ENCODE results near the gene SEC22A.
"Not testable (repeated sequence)": the region's sequence is repeated elsewhere in the genome, so short reads cannot be mapped to it uniquely, and the experiment has no call there.

Gene SEC22A

DNA sequence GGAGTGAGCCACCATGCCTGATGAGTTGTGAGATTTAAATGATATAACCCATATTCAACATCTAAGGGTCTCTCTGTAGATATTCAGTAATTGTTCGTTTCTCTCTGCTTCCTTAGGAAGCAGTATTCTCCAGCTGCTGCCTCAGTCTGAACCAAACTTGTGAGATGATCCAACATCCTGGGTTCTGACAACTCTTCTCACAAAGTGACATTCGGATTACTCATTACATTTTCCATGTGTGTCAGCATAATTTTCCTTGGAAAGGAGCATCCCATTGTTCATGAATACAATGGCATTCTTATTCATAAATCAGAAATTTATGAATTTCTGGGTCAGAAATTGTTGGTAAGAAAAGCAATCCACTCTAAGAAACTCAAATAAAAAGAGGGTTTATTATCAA, 15.0 kb upstream of the SEC22A start:
- no peak for DNase-seq

- DNase-seq, result no peak
Observed at GRCh38 chr3:123188058-123188457, 13.7 kb upstream of the SEC22A start.

GRCh38 chr3:123193448-123194101, 8.2 kb upstream of the SEC22A start:
- DNase-seq, result no peak

DNA sequence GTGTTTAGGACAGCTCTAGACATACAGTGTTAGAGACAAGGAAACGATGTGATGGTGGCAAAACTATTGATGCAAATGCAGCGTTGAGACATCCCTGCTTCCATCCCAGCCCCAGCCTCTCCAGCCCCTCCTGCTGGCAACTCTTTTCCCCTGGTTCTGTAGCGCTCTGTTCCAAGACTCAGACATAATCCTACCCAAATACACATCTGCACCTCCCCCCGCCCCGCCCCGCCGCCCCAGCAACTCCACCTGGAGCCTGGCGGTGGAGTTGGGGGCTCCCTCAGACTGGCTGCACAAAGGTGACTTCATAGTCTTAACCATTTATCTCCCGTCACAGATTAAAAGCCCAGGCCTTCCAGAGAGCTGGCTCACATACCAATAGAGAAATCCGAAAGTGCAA, 7.2 kb upstream of the SEC22A start:
- peak; percentile 9 for DNase-seq

DNA sequence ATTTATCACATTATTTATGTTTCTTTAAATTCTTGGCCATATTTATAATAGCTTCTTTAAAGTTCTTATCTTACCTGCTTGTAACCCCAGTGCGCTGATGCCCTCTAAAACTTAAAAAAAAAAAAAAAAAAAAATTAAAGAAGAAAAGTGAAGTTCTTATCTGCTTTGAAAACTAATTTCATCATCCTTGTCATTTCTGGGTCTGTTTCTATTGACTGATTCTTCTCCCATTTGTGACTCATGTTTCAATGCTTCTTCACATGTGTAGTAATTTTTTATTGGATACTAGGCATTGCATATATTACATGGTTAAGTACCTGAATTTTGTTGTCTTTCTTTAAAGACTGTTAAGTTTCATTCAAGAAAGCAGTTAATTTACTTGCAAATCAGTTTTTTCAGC, 3.4 kb upstream of the SEC22A start:
- no peak for DNase-seq

DNA sequence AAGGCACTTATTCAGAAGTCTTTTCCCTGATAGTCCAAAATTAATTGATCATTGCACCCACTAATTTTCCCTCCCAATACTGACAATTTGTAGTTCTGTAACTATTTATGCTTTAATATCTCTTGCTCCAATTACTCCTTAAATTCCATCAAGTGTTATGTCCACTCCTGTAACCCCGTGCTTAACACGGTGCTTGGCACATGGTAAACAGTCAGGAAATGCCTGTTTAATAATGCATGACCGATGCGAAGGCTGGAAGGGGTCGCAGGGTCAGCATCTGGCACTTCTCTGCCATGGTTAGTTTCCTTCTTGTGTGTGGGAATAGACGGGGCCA, 553 bp upstream of the SEC22A start:
- DNase-seq, result no peak

- no peak for DNase-seq
Observed at GRCh38 chr3:123202451-123202850, 708 bp downstream of the SEC22A start.

DNA sequence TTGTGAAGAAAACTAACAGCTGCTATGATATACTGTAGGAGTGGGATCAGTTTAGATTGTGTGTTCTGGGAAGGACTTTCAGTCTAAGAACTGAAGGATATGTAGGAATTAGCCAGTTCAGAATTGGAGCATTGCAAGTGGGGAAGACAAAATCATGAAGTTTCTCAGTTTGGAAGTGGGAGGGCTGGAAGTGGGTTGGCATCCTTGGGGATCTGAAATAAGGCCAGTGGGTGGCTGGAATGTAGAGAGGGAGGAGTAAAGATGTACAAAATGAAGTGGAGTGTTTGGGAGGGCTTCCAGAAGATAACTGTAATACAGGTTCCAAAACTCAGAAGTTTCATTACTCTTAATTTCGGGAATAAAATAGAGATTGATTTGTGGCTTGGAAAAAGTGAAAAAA, 17.2 kb downstream of the SEC22A start:
- no peak for DNase-seq

GRCh38 chr3:123221369-123221768, 19.6 kb downstream of the SEC22A start:
- not testable (repeated sequence) for DNase-seq

DNA sequence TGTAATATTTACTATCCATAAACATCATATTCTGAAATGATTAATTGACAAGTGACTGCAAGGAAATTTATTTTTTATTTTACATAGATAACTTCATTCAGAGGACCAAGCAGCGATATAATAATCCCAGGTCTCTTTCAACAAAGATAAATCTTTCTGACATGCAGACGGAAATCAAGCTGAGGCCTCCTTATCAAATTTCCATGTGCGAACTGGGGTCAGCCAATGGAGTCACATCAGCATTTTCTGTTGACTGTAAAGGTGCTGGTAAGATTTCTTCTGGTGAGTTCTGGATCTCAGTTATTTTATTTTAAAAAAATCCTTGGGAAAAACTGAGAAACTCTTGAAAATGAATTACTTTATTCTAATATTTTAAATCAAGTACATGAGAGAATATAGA, 23.3 kb downstream of the SEC22A start:
- DNase-seq, result no peak

GRCh38 chr3:123226549-123226948, 24.8 kb downstream of the SEC22A start:
- no peak for DNase-seq

GRCh38 chr3:123229145-123229544, 27.4 kb downstream of the SEC22A start:
- no peak for DNase-seq

DNA sequence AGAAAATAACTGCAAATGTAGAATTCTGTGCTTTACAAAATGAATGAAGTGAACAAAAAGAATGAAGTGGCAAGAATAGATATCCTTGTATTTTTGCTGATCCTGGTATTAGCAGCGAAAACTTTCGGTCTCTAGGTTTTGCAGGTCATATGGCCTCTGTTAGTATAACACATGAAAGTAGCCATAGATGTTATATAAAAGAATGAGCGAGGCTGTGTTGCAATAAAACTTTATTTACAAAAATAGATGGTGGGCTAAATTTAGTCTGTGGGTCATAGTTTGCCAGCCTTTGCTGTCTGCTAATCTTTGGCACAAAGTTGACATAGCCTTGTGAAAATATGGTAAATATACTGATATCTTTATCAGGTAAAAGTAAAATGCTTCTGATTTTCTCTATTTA, 35.2 kb downstream of the SEC22A start:
- DNase-seq, result no peak

DNA sequence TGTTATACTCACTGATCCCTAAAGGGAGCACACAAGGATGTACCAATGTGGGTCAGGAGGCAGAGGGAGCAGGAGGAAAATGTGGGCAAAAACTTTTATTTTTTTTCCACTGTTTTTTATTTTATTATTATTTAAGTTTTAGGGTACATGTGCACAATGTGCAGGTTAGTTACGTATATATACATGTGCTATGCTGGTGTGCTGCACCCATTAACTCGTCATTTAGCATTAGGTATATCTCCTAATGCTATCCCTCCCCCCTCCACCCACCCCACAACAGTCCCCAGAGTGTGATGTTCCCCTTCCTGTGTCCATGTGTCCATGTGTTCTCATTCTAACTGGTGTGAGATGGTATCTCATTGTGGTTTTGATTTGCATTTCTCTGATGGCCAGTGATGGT, 37.4 kb downstream of the SEC22A start:
- not testable (repeated sequence) for DNase-seq

- no peak for DNase-seq
Observed at GRCh38 chr3:123239756-123240155, 38.0 kb downstream of the SEC22A start.

GRCh38 chr3:123244128-123244527, 42.4 kb downstream of the SEC22A start:
- no peak for DNase-seq

DNA sequence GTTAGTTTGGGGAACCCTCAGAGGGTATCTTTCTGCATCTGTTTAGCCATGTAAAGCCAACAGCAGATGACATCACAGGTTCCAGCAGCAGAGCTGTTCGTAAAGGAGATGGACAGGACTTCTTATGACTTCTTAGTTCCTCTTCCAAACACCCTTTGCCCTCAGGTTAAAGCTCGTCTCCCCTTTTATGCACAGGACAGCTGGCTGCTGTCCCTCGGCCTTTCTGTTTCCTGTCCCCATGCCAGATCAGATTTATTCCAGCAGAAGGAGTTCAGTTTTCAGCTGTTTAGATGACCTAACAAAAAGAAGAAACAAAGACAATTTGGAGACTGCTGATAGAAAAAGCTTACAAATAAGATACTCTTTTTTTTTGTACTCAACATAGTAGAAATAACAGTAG, 45.1 kb downstream of the SEC22A start:
- DNase-seq, result no peak

GRCh38 chr3:123256256-123256655, 54.5 kb downstream of the SEC22A start:
- DNase-seq, result no peak

DNA sequence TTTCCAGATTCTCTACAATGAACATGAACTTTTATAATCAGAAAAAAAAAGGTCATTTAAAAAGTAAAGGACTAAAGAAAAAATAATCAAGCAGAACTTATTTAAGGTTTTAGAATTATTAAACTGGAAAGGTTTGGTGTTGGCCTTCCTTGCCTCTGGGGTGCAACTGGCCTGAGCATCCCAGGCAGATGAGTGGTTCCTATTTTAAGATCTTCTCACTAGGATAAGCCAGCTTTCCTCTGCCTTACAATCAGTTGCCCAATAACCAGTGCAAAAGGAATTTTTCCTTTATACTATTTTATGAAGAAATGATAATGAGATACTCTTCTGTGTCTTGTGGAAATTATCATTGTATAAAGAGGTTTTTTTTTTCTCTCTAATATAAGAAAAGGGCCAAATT, 56.6 kb downstream of the SEC22A start:
- no peak for DNase-seq

DNA sequence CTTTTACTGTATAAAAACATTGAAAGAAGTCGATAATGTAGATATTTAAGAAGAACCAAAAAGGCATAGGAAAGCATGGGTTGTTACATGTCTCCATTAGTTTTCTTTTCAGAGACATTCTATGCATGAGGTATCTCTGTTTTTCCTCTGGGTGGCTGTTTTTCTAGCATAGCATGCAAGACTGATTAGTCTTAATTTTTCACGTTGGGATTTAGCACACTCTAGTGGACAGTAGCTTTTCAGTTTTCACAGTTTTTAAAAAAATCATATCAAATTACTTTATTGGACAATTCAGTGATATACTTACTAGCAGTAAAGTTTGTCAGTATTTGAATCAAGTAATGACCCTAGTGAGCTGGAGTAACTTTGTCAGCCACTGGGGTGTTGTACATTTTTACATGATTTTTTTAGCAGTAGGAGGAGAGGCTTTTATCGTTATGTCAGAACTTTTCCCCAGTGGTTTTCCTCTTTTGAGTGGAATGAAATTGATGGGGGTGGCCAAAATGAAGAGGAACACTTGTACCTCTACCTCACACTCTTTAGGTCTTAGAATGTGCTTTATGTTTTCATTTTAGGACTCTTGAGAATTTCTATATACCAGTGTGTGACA, 57.2 kb downstream of the SEC22A start:
- peak; percentile 52 for DNase-seq

- DNase-seq, result no peak
Observed at GRCh38 chr3:123261666-123262065, 59.9 kb downstream of the SEC22A start.

DNA sequence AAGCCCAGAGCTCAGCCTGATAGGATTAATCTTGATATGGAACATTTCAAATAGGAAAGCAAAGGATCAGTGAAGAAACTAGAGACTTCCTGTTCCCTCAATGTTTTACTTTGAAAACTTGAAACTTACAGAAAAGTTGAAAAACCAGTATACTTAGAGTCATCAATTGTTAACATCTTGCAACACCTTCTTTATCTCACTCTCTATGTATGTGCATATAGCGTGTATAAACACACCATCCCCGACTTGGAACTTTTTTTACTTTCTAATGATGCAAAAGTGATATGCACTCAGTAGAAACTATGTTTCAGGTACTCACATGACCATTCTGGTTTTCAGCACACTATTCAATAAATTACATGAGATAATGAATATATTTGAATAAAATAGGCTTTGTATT, 60.5 kb downstream of the SEC22A start:
- no peak for DNase-seq

GRCh38 chr3:123262868-123263267, 61.1 kb downstream of the SEC22A start:
- DNase-seq, result no peak

GRCh38 chr3:123263941-123264340, 62.2 kb downstream of the SEC22A start:
- DNase-seq, result no peak

- no peak for DNase-seq
Observed at GRCh38 chr3:123267821-123268220, 66.1 kb downstream of the SEC22A start.

All from inflammatory macrophage treated with lipopolysaccharide for 4 hours (primary cell).